ENCODE results near the gene P2RX5. TPM values are rescaled to one million over a fixed set of nuclear protein-coding genes. Genes with fewer than 3 reads are reported as not detected.

P2RX5 gene
- total and polyA plus RNA-seq, 2 donors (not counting 3 experiments of a cell fraction or from before 2014, with no cell fraction given), result 0.19 to 0.22 TPM

DNA sequence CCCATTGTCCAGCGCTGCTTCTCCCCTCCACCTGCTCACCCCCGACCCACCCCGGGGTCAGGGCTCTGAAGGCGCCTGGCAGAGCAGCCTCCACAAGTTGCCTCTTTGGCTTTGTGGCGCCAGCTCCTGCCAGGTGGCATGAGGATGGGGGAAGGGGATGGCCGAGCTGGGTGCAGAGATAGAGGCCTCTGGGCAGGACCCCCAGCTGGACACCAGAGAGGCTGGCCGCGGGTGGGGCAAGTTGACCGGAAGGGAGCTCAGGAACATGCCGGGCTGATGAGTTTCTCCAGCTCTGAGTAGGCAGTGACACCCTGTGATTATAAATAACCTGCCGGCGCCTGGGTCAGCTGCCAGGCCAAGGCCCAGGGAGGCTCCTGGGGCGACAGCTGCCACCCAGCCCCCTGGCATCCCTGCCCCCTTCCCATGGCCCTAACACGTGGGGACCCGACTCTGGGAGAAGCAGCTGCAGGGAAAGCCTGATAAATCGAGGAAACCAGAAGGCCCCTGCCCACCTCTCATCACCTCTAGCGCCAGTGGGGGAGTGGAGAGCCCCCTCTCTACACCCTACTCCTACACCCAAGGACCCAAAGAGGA, 729 bp downstream of the P2RX5 start:
- peaks cover 21 to 22% of the 10 kb centered on the region in 2 experiments for H3K27me3 ChIP-seq (ENCODE audit: control insufficient read depth in 2 of 2, insufficient read depth in 2 of 2, low read length in 2 of 2)
- FAIRE-seq, result no peak
- no peak overlapping the region for H3K4me3 ChIP-seq (replicated peaks in 1 of 3; ENCODE audit: insufficient read depth in 1 of 3, low read depth in 1 of 3, low read length in 3 of 3)
- TF ChIP-seq POLR2A (IDR thresholded peaks at IDR 0.05; ENCODE audit: low read depth, low read length), result no peak
- TF ChIP-seq, protein P1, sequence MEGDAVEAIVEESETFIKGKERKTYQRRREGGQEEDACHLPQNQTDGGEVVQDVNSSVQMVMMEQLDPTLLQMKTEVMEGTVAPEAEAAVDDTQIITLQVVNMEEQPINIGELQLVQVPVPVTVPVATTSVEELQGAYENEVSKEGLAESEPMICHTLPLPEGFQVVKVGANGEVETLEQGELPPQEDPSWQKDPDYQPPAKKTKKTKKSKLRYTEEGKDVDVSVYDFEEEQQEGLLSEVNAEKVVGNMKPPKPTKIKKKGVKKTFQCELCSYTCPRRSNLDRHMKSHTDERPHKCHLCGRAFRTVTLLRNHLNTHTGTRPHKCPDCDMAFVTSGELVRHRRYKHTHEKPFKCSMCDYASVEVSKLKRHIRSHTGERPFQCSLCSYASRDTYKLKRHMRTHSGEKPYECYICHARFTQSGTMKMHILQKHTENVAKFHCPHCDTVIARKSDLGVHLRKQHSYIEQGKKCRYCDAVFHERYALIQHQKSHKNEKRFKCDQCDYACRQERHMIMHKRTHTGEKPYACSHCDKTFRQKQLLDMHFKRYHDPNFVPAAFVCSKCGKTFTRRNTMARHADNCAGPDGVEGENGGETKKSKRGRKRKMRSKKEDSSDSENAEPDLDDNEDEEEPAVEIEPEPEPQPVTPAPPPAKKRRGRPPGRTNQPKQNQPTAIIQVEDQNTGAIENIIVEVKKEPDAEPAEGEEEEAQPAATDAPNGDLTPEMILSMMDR (IDR thresholded peaks at IDR 0.05; ENCODE audit: extremely low read depth in 1 of 2, insufficient read depth in 1 of 2, low read depth in 1 of 2, low read length in 2 of 2), result no peak
- TF ChIP-seq FOS (IDR thresholded peaks at IDR 0.05; ENCODE audit: borderline replicate concordance, insufficient read depth, low read length), result no peak
- no peak for TF ChIP-seq JUN (IDR thresholded peaks at IDR 0.05; ENCODE audit: borderline replicate concordance, insufficient read depth, insufficient read length, low read depth)
- no peak for TF ChIP-seq MYC (IDR thresholded peaks at IDR 0.05; ENCODE audit: low read depth, low read length)
- TF ChIP-seq GATA2 (IDR thresholded peaks at IDR 0.05; ENCODE audit: insufficient read depth, insufficient read length, low read depth, low read length), result no peak
- no peak for TF ChIP-seq POLR2AphosphoS5 (IDR thresholded peaks at IDR 0.05; ENCODE audit: insufficient read depth, low read depth, low read length)
- TF ChIP-seq, protein P2, sequence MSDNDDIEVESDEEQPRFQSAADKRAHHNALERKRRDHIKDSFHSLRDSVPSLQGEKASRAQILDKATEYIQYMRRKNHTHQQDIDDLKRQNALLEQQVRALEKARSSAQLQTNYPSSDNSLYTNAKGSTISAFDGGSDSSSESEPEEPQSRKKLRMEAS (IDR thresholded peaks at IDR 0.05; ENCODE audit: insufficient read depth, insufficient read length), result no peak
- TF ChIP-seq EZH2 (IDR thresholded peaks at IDR 0.05; ENCODE audit: borderline replicate concordance, low read depth, low read length, severe bottlenecking), result no peak
- intact Hi-C loops (cut with micrococcal nuclease), result no loop called here
- no peak overlapping the region for H3K9ac ChIP-seq (replicated peaks; ENCODE audit: extremely low read depth, insufficient read depth, low read length)
- H3K9me1 ChIP-seq (replicated peaks; ENCODE audit: control insufficient read depth, extremely low read depth, insufficient read depth, low read length), result no peaks in the 10 kb centered on the region
- no TSS peak for BruUV-seq (replicated peaks)
- no peaks in the 10 kb centered on the region for H3K9me3 ChIP-seq (replicated peaks; ENCODE audit: control insufficient read depth, insufficient read depth, low read length)
- H3K27ac ChIP-seq (ENCODE audit: insufficient read depth, low read depth, low read length), result no peak overlapping the region
- H3K4me1 ChIP-seq (ENCODE audit: control insufficient read depth, extremely low read depth, insufficient read depth, low read length), result peaks cover 5% of the 10 kb centered on the region
- no peaks in the 10 kb centered on the region for H3K36me3 ChIP-seq (ENCODE audit: control insufficient read depth in 2 of 2, extremely low read depth in 1 of 2, insufficient read depth in 2 of 2, low read length in 2 of 2)
- ChIA-PET POLR2A (no interaction called here), CTCF (interaction anchor here (0.8 to 2.0 kb wide), 7 partner anchors 11 to 59 kb away, joined by 3 to 7 read pairs (median 5); partner anchors contain the start of genes CTNS, HASPIN and SHPK)
- no peaks in the 10 kb centered on the region for H4K20me1 ChIP-seq (replicated peaks; ENCODE audit: control insufficient read depth, extremely low read depth, insufficient read depth, low read length)
- H3K4me2 ChIP-seq (ENCODE audit: insufficient read depth, low read length), result peak overlapping the region; percentile 61
- no peak overlapping the region for H2AFZ ChIP-seq (ENCODE audit: low read depth, low read length)
- no peak for DNase-seq (ENCODE audit: low read depth, low spot score)
- no peaks in the 10 kb centered on the region for H3K79me2 ChIP-seq (ENCODE audit: control insufficient read depth, insufficient read depth, low read length)
- dilution Hi-C loops (cut with MboI; ENCODE audit: extremely low pct_ligation_motif_present, low sequenced_read_pairs), result no loop called here

Measured in endothelial cell of umbilical vein (primary cell).